Measurements from ENCODE around the gene CCNH.

The CCNH gene

GRCh38 chr5:87403409-87403808, 9.3 kb downstream of the CCNH start:
- DNase-seq (ENCODE audit: low spot score), result no peak

- DNase-seq (ENCODE audit: low spot score), result no peak
Measured at GRCh38 chr5:87401626-87402025, 11.1 kb downstream of the CCNH start.

- DNase-seq (ENCODE audit: low spot score), result peak; percentile 27
Measured at GRCh38 chr5:87400305-87400899, 12.3 kb downstream of the CCNH start.

DNA sequence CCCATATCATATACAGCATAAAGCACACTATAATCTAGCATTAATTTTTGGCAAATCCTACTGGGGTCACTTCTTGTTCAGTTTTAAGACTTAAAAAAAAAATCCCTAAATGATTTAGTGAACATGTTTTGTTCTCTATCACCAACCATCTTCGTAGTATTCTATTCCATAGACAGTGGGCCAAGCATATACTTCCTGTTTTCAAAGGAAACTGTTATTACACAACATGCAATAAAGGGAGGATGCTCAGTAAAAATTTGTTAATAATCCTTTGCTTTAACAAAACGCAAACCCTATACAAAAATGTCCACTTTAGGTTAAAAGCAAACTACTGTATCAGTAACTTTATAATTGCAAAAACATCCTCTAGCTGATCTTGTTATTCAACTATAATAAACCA, 13.0 kb downstream of the CCNH start:
- DNase-seq (ENCODE audit: low spot score), result no peak

DNA sequence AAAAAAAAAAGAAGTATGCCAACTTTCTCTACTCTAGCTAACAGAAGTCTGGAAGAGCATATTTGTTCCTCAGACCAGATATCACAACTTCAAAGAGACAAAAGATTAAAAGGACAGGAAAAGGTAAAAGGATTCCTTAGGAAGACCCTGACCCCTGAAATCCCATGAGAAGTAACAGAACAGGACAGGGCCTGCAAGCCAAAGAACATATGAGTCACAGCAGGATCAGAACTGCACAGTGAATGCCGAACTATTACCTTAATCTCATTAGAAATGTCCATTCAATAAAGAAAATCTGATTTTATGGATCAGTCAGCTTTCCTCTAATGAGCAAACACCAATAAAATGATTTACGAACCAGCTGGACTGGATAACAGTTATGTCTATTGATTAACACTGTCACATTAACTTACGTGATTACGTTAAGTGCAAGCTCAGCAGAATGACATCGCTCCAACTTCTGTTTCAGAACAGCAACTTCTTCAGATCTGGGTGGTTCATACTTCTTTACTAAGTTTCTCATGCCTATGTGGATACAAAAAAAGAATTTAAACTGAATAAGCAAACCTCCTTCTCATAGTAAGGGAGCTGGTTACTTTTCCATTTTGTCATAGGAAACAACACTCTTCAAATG, 13.6 kb downstream of the CCNH start:
- DNase-seq (ENCODE audit: low spot score), result no peak

GRCh38 chr5:87394411-87395165, 18.1 kb downstream of the CCNH start:
- no peak for DNase-seq (ENCODE audit: low spot score)

DNA sequence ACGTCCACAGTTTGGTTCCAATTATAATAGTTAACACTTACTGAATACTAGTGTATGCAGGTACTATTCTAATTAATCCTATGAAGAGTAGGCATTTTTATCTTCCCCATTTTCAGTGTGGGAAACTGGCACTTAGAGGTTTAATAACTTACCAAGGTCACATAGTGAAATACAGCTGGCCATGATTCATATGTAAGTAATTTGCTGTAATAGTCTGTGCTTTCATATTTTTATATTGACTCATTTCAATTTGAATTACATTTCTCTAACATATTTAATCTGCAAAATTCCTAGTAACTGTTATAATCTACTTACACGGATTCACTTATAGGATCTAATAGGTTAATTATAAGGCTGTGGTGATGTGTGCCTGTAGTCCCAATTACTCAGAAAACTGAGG, 19.4 kb downstream of the CCNH start:
- no peak for DNase-seq (ENCODE audit: low spot score)

- no peak for DNase-seq (ENCODE audit: low spot score)
Measured at GRCh38 chr5:87392801-87393200, 19.9 kb downstream of the CCNH start.

- no peak for DNase-seq (ENCODE audit: low spot score)
Measured at GRCh38 chr5:87392170-87392569, 20.6 kb downstream of the CCNH start.

GRCh38 chr5:87390576-87391199, 22.0 kb downstream of the CCNH start:
- no peak for DNase-seq (ENCODE audit: low spot score)

- no peak for DNase-seq (ENCODE audit: low spot score)
Measured at GRCh38 chr5:87390075-87390474, 22.7 kb downstream of the CCNH start.

GRCh38 chr5:87389296-87390034, 23.3 kb downstream of the CCNH start:
- no peak for DNase-seq (ENCODE audit: low spot score)

- DNase-seq (ENCODE audit: low spot score), result no peak
Measured at GRCh38 chr5:87388129-87388528, 24.6 kb downstream of the CCNH start.

DNA sequence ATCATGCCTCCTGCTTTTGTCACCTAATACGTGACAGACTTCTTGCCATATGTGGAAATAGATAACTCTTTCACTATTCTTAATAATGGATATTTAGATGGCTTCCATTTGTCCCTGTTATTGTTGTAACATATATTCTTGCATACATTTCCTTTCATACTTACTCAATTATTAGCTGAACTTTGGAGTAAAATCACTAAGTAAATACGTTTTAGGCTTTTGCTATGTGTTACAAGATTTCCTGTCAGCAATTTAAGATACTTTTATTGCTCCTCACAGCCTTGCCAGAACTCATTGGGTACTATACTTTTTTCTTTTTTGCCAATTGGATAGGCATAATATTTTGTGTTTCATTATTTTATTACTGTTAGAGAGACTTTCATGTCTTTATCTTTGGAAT, 26.9 kb downstream of the CCNH start:
- DNase-seq (ENCODE audit: low spot score), result no peak

DNA sequence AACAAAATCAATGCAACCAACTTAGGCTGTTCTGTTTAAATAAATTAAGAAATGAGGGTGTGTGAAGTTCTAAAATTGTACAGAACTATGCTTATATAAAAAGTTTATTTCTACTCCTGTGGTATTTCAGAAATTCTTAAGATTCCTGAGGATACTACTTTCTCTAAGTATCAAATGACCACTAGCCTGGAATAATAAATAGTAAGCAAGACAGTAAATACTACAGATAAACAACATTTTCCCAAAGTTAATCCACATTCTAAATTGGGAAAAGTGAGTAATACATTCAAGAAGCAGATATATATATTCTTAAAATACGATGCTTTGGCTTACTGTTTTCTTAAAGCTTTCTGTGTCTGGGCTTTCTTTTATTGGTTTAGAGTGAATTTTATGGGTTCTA, 29.5 kb downstream of the CCNH start:
- no peak for DNase-seq (ENCODE audit: low spot score)

GRCh38 chr5:87382224-87382623, 30.5 kb downstream of the CCNH start:
- no peak for DNase-seq (ENCODE audit: low spot score)

DNA sequence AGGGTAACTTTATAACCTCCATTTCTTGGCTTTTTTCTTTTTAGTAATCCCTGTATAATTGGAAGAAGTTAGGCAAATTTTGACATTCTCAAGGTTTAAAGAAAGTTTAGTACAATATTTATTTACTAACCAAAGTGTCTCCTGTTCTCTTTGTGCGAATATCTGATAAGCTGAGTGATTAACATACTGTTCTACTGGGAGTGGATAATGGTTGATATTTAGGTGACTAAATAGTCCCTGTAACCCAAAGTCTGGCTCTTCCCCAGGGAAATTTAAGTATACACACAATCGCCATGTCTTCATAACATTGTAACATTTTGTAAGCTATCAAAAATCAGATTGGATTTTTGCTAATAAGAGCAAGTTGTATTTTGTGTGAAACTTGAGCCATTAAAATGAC, 40.0 kb downstream of the CCNH start:
- no peak for DNase-seq (ENCODE audit: low spot score)

GRCh38 chr5:87369431-87369830, 43.3 kb downstream of the CCNH start:
- DNase-seq (ENCODE audit: low spot score), result no peak

DNA sequence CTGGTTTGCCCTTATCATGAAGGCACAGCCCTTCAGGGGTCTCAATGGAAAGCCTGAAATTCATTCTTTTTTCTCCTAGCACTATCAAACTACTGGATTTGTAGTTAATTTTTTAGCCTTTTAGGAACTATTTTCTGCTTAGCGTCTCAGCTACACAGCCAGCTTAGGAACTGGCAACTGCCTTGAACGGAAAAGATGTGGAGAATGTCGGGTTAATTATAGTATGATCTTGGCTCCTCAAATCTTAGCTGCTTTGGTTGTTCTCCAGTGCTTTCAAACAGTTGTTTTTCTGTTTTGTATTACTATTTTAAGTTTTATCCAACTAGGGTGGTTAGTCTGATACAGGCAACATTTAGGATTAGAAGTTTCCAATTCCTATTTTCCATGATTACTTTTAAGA, 44.1 kb downstream of the CCNH start:
- no peak for DNase-seq (ENCODE audit: low spot score)

- DNase-seq (ENCODE audit: low spot score), result no peak
Measured at GRCh38 chr5:87367243-87367642, 45.5 kb downstream of the CCNH start.

- DNase-seq (ENCODE audit: low spot score), result no peak
Measured at GRCh38 chr5:87361536-87362213, 51.1 kb downstream of the CCNH start.

DNA sequence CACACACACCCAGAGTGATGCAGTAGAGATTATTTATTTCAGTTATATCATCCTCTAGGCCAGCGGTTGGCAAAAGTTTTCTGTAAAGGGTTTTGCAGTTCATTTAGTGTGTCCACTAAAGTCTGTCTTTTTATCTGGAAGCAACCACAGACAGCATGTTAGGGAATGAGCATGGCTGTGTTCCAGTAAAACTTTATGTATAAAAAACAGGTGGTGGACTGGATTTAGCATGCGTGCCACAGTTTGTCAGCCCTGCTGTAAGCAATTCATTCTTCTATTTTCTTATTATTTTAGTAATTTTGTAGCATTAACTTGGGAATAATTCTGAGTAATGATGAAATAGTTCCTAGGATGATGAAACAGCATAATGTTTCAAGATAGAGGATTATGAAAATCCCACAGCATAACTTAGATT, 51.7 kb downstream of the CCNH start:
- DNase-seq (ENCODE audit: low spot score), result no peak
